ENCODE measurements around the gene AFTPH.
A peak's percentile ranks its signal among the peaks of the same experiment; 100 is the strongest.
"Not testable (repeated sequence)": the region's sequence is repeated elsewhere in the genome, so short reads cannot be mapped to it uniquely, and the experiment has no call there.

AFTPH gene

DNA sequence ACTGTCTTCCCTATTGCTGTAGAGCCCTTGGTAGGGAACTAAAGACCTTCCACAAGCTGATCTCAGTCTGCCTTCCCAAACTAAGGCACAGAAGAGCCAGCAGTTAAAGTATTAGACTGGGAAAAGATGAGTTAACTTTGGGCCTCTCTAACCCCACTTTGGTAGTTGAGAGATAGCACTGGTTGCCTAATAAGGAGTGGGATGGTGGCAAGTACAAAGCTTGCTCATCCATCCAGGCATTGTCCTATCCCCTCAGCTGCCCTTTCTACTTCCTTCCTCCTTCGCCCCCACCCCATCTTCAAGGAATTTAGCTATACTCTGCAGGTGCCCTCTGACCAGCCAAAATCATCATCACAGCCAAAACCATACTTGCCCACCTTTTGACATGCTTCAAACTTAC, 22.2 kb upstream of the AFTPH start:
- DNase-seq, result no peak

DNA sequence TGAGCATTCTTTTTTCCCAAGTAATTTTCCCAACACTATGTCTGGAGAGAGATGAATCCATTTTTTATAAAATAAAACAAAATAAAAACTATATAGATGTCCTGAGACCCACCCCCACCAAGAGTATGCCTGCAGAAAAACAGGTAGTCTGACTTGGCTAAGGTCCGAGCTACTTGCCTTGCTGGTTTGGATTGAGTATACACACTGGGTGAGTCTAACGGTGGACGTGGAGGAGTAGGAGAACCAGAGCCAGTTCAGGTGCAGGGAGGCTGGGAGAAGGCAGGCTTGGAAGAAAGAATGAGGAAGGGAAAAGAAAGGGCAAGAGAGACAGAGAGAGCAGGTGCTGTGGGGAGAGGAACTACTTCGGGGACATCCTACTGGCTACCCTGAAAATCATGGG, 21.3 kb upstream of the AFTPH start:
- DNase-seq, result no peak

DNA sequence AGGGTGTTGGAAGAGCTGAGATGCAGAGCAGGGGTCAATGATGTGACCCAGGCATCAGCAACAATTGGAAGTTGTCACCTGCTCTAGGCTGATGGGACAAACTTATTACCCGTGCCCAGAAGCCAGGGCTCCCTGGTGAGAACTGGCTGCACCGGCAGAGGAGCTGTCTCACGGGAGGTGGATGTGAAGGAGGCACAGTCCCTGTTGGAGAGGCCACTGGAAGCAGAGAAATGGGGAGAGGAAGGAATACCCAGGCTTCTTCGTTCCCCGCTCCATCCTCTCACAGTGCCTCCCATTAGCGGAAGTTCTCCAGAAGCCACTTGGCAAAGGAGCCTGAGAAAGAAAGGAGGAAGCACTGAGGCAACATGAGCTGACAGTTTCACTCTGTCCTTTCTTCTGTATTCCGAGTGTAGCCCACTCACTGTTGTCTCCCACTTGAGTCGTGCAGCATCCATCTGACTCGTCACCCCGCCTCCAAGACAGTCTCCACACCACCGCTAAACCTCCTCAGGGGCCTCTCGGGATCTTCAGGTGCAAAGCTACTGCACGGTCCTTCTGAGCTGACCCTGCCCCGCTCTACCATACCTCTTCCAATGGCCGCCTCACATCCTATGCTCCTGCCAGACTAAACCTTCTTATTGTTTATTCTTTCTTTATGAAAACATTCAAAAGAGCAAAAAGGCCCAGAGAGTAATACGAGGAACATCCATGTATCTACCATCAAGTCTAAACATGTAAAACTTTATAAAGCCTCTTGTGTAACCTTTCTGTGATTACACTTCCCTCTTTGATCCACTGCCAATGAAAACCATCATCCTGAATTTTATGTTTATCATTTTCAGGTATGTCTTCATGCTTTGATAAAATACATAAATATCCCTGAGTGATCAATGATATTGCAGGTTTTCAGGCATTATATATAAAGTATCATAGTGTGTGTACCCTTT, 19.1 kb upstream of the AFTPH start:
- DNase-seq, result no peak

GRCh38 chr2:64506686-64507085, 17.4 kb upstream of the AFTPH start:
- no peak for DNase-seq

GRCh38 chr2:64514008-64514407, 10.1 kb upstream of the AFTPH start:
- DNase-seq, result no peak

GRCh38 chr2:64515086-64515485, 9.0 kb upstream of the AFTPH start:
- DNase-seq, result no peak

GRCh38 chr2:64516651-64517510, 7.2 kb upstream of the AFTPH start:
- DNase-seq, result no peak

GRCh38 chr2:64517511-64517884, 6.6 kb upstream of the AFTPH start:
- DNase-seq, result no peak

DNA sequence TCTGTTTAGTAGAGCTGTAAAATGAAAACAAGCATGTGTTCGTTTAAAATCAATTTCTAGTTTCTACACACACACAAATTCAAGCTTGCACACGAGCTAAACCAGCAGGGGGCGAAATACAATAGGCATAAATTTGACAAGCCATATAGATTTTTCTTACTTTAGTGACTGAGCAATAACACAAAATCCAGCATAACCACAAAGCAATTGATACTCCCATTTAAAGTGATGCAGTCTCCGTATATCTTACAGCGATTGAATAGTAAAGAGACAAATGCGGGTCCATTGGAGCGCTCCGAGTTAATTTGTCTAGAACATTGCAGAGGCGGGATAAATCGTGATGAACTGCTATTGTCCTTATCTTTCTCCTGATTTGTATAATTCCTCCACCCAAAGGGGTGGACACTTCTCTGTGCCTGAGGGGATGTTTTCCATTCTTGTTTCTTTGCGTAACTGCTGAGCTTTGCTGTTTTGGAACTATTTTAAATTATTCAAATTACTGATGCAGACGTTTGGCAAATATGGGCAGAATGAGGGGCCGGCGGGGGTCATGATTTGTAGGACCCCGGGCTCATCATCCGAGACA, 1.2 kb upstream of the AFTPH start:
- DNase-seq, result peak; percentile 75 to 88

- DNase-seq, result peak in 1 of 2 donors; percentile 29
Measured at GRCh38 chr2:64524604-64525316, 632 bp downstream of the AFTPH start.

DNA sequence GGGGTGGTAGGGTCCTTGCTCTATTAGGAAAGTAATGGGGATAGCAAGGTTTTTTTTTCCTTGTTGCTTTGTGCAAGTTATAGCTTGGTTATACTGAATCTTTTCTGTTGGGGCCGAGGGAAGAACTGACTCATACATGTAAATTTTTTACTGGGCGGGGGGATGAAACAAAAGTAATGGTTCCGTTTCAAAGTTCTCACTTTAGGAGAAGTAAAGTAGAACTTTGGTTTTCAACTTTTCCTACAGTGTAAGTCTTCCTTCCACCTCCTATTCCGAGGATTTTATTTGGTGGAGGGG, 1.1 kb downstream of the AFTPH start:
- DNase-seq, result peak in 1 of 2 donors; percentile 42

DNA sequence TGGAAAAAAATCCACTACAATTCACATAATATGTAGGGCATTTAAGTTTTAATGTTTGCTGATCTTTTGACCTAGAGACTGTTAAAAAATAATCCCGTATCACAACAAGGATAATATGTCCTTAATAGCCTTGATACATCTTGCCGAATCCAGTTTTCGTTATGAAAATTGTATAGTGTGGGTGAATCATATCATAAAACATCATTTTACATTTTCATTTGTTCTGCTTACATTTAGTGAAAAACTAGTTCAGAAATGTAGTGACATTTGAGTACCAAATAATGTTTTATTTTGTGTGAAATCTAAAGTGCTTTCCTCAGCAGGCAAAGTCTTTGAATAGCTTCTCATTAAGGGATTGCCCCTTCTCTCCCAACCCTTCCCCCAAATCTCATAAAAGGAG, 1.9 kb downstream of the AFTPH start:
- no peak for DNase-seq

DNA sequence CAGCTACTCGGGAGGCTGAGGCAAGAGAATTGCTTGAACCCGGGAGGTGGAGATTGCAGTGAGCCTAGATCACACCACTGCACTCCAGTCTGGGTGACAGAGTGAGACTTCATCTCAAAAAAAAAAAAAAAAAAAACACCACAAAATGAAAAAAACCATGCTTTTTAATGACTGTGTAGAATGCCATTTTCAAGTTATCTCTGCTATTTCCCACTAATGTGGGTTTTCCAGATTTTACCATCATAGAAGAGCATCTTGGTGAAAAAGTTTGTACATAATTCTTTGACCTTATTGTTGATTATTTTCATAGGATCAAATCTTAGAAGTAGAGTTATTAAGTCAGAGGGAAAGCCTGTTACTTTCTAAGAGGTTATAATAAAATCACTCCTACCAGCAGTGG, 6.8 kb downstream of the AFTPH start:
- not testable (repeated sequence) for DNase-seq

GRCh38 chr2:64532030-64532429, 7.9 kb downstream of the AFTPH start:
- DNase-seq, result no peak

DNA sequence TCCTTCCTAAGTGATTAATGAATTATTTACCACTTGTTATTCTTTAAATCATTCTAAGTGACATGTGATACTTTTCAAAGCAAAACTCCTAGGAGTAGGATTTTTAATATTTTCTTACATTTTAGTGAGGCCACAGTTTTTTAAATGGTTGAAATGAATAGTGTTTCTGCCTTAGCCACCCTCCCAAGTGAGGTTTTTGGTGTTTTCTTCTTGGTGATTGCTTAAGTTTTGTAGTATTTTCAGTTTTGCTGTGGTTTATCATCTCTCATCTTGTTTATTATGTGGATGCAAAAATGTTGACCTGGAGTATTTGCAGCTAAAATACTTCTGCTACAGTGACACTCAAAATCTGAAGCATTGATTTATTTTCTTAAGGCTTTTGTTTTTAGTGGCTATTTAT, 9.8 kb downstream of the AFTPH start:
- DNase-seq, result no peak

DNA sequence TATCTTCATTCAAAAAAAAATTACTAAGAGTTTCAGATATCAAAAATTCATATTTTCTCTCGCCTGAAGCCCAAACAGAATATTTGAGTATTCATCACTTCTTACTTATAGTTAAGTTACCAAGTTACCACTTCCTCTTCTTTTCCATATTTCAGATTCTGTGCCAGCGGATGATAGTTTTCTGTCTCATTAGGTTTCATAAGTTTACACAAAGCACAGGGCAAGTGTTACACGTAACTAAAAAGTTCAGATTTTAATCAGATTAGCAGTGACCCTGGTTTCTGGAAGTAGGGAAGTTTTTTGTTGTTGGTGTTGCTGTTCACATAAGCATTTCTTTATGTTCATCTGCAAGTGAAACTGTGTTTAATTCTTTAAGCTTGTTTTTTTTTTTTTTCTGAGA, 10.2 kb downstream of the AFTPH start:
- DNase-seq, result no peak

DNA sequence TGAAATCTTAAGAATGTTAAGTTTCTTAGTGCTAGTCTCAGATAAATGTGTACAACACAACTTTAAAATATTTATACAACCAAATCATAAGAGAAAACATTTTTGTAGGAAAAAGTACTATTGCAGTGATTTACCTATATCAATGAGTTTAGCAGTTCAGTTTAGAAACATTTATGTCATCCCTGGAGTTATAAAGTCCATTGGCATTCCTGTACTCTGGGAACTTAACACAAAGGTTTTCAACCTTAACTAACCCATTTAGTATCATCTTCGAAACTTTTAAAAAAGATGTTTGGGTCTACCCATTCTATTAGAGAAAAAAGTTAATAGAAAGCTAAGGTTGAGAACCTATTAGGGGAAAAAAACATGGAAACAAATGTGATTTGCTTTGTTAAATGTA, 10.9 kb downstream of the AFTPH start:
- DNase-seq, result no peak

GRCh38 chr2:64537991-64538390, 13.9 kb downstream of the AFTPH start:
- DNase-seq, result no peak

DNA sequence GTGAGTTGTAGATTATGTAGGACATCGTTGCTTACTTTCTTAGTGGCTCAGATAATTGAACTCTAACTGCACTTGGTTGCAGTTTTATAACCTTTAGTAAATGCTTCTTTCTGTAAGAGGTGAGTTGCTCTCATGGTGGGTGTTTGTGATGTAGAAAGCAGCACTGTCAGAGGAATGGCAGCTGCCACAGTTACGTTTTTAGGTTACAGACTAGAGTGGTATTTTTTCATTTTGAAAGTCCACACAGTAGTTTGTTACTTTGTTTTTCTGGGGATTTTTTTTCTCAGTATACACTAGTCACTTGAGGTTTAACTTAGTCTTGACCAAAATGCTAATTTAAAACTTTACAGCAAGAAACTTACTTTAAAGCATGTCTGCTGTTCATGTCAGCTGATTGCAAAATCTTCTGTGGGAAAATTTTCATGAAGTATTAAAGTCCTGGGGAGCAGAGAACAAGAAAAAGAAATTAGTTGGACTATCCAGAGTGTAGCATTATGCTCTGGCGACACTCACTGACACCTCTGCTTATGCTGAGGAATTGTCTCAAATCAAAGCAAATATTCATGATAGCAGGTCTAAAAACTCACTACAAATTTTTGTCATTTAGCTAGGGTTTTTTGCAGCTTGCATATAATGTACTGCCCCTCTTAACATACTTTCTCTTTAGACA, 14.8 kb downstream of the AFTPH start:
- DNase-seq, result no peak

GRCh38 chr2:64540615-64541014, 16.5 kb downstream of the AFTPH start:
- DNase-seq, result no peak

- no peak for DNase-seq
Measured at GRCh38 chr2:64541547-64541946, 17.4 kb downstream of the AFTPH start.

Data from CD4-positive, alpha-beta T cell treated with Interleukin-4 for 1 hour (primary cell).